Prostate gland (tissue), 2 donors: ENCODE results near the gene ACAD11.

Source experiments
- POLR2A ChIP-seq: fragments of 450-650 bp; IDR thresholded peaks from one replicate; pipeline ENCODE4 v1.6.1; 2016; ENCODE audit warnings: antibody characterized with exemption, mild to moderate bottlenecking
- TF ChIP-seq, protein P1 (sequence below), 4 experiments: fragments of 200-600 bp in 2 of 4; fragments of 450-650 bp in 2 of 4; sonication (generic) in 2 of 4; IDR thresholded peaks; 1 replicate in 3 of 4; 2 replicates in 1 of 4; pipeline ENCODE4 v1.5.1; 2016 to 2019; ENCODE audit warnings: antibody characterized with exemption in 4 of 4, mild to moderate bottlenecking in 2 of 4, moderate library complexity in 2 of 4

DNA sequence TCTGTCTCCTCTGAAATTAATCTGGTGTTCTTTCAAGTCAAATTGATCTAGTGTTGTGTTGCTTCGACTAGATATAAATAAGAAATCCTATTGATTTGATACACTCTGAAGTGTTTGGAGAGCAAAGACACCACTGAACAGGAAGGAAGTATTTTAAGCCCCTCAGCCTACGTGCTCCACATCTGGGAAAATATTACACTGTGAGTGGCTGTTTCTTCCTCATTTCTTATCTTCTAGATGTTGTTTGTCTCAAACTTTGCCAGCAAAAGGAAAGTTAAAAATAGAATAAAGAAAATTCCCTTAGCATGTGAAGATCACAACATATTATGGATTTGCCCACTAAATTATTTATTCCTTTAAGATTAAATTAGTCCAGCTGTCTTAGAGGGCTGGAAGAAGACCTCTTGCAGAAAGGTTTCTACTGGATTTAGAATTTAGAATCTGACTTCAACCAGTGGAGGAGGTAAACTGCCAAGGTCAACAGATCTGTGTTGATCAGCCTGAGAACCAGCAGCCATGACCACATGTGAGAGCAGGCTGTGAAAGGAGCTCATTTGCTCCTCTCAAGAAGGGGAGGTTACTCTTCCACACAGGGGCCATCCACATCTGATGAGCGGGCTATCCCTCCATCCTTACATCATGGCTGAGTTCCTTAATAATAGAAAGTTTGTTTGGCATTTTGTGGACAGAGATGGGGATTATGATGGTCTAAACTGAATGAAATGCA, 108.9 kb downstream of the ACAD11 start:
- TF ChIP-seq POLR2A = no peak
- TF ChIP-seq, protein P1, sequence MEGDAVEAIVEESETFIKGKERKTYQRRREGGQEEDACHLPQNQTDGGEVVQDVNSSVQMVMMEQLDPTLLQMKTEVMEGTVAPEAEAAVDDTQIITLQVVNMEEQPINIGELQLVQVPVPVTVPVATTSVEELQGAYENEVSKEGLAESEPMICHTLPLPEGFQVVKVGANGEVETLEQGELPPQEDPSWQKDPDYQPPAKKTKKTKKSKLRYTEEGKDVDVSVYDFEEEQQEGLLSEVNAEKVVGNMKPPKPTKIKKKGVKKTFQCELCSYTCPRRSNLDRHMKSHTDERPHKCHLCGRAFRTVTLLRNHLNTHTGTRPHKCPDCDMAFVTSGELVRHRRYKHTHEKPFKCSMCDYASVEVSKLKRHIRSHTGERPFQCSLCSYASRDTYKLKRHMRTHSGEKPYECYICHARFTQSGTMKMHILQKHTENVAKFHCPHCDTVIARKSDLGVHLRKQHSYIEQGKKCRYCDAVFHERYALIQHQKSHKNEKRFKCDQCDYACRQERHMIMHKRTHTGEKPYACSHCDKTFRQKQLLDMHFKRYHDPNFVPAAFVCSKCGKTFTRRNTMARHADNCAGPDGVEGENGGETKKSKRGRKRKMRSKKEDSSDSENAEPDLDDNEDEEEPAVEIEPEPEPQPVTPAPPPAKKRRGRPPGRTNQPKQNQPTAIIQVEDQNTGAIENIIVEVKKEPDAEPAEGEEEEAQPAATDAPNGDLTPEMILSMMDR (IDR thresholded peaks at IDR 0.05) = no peak
